ENCODE data around the gene DHH. TPM values are rescaled to one million over a fixed set of nuclear protein-coding genes. Genes with fewer than 3 reads are reported as not detected.

Gene DHH
- total RNA-seq, 6 donors from 2014 or later, result 0.39 to 3.1 (median 0.76) TPM; not detected in 1

GRCh38 chr12:49098703-49099102, 4.1 kb upstream of the DHH start:
- H3K4me3 ChIP-seq, result no peak overlapping the region
- DNase-seq (no peak), ATAC-seq (ENCODE audit: low FRiP score in 2 of 2) (no peak)
- TF ChIP-seq EP300 (IDR thresholded peaks at IDR 0.05) (no peak), POLR2AphosphoS5 (IDR thresholded peaks at IDR 0.05) (no peak), CTCF (IDR thresholded peaks at IDR 0.05) (no peak), POLR2A (IDR thresholded peaks at IDR 0.05) (no peak)
- no peaks in the 10 kb centered on the region for H3K9me3 ChIP-seq
- H3K27me3 ChIP-seq, result peaks cover 0 to 11% (median 7%) of the 10 kb centered on the region in 4 donors
- H3K36me3 ChIP-seq, result peaks cover 12 to 71% (median 60%) of the 10 kb centered on the region in 4 donors
- H3K4me1 ChIP-seq, result peaks cover 14 to 16% (median 15%) of the 10 kb centered on the region in 4 donors
- no peak overlapping the region for H3K27ac ChIP-seq
- WGBS, 2 donors, result 90 to 96% methylated on average over 2 of the region's 2 CpGs

GRCh38 chr12:49098035-49098451, 3.4 kb upstream of the DHH start:
- Histone ChIP-seq H3K4me3 (no peak overlapping the region), H3K27me3 (peaks cover 0 to 17% (median 8%) of the 10 kb centered on the region in 4 donors), H3K36me3 (peaks cover 12 to 65% (median 53%) of the 10 kb centered on the region in 4 donors), H3K27ac (no peak overlapping the region), H3K4me1 (peaks cover 17 to 21% (median 20%) of the 10 kb centered on the region in 4 donors), H3K9me3 (no peaks in the 10 kb centered on the region)
- ATAC-seq (ENCODE audit: low FRiP score in 2 of 2) (peak; percentile 46 to 59), DNase-seq (peak in 1 of 2 donors; percentile 42)
- 53 to 65% methylated on average over 3 to 4 of the region's 4 CpGs for WGBS, 2 donors
- TF ChIP-seq POLR2AphosphoS5 (IDR thresholded peaks at IDR 0.05) (no peak), EP300 (IDR thresholded peaks at IDR 0.05) (no peak), CTCF (IDR thresholded peaks at IDR 0.05) (peak; percentile 69 to 79 (median 75)), POLR2A (IDR thresholded peaks at IDR 0.05) (no peak)

- Histone ChIP-seq H3K4me1 (peaks cover 23 to 27% (median 25%) of the 10 kb centered on the region in 4 donors), H3K27ac (no peak overlapping the region), H3K27me3 (peaks cover 0 to 22% (median 10%) of the 10 kb centered on the region in 4 donors), H3K36me3 (peaks cover 11 to 58% (median 47%) of the 10 kb centered on the region in 4 donors), H3K9me3 (no peaks in the 10 kb centered on the region), H3K4me3 (no peak overlapping the region)
- DNase-seq (no peak), ATAC-seq (ENCODE audit: low FRiP score in 2 of 2) (no peak)
- no peak for TF ChIP-seq CTCF (IDR thresholded peaks at IDR 0.05)
- TF ChIP-seq POLR2AphosphoS5 (IDR thresholded peaks at IDR 0.05), result no peak
- TF ChIP-seq EP300 (IDR thresholded peaks at IDR 0.05), result no peak
- TF ChIP-seq POLR2A (IDR thresholded peaks at IDR 0.05), result no peak
- WGBS, 2 donors, result 80 to 89% methylated on average over 3 of the region's 3 CpGs
Measured at GRCh38 chr12:49097381-49097780, 2.8 kb upstream of the DHH start.

- H3K4me3 ChIP-seq, result peak overlapping the region in 2 of 4 donors; percentile 36 to 46
- peaks cover 47 to 51% (median 50%) of the 10 kb centered on the region in 4 donors for H3K4me1 ChIP-seq
- WGBS, 2 donors, result 51 to 65% methylated on average over 2 of the region's 2 CpGs
- no peak for ATAC-seq (ENCODE audit: low FRiP score in 2 of 2)
- no peaks in the 10 kb centered on the region for H3K9me3 ChIP-seq
- H3K27ac ChIP-seq, result no peak overlapping the region
- peaks cover 0 to 34% (median 23%) of the 10 kb centered on the region in 4 donors for H3K36me3 ChIP-seq
- H3K27me3 ChIP-seq, result peaks cover 0 to 42% (median 23%) of the 10 kb centered on the region in 4 donors
- TF ChIP-seq EP300 (IDR thresholded peaks at IDR 0.05), result no peak
- TF ChIP-seq POLR2AphosphoS5 (IDR thresholded peaks at IDR 0.05), result no peak
- no peak for TF ChIP-seq POLR2A (IDR thresholded peaks at IDR 0.05)
- DNase-seq, result no peak
Measured at GRCh38 chr12:49094975-49095365, 369 bp upstream of the DHH start.

GRCh38 chr12:49093792-49094159, 825 bp downstream of the DHH start:
- H3K36me3 ChIP-seq, result peaks cover 0 to 22% (median 13%) of the 10 kb centered on the region in 4 donors
- H3K4me3 ChIP-seq, result peak overlapping the region in 3 of 4 donors; percentile 31 to 46 (median 36)
- ATAC-seq (ENCODE audit: low FRiP score in 2 of 2), result no peak
- H3K27ac ChIP-seq, result peak overlapping the region in 1 of 4 donors; percentile 1
- peaks cover 0 to 53% (median 27%) of the 10 kb centered on the region in 4 donors for H3K27me3 ChIP-seq
- TF ChIP-seq EP300 (IDR thresholded peaks at IDR 0.05) (no peak), POLR2AphosphoS5 (IDR thresholded peaks at IDR 0.05) (peak in 1 of 2 donors; percentile 18), CTCF (IDR thresholded peaks at IDR 0.05) (no peak), POLR2A (IDR thresholded peaks at IDR 0.05) (no peak)
- peaks cover 56 to 63% (median 60%) of the 10 kb centered on the region in 4 donors for H3K4me1 ChIP-seq
- 1 to 7% methylated on average over 9 of the region's 9 CpGs for WGBS, 2 donors
- DNase-seq, result no peak
- H3K9me3 ChIP-seq, result no peaks in the 10 kb centered on the region

Measured in upper lobe of left lung (tissue), 6 donors.